Endometrial microvascular endothelial cells (primary cell): ENCODE data around the gene CLDN34. TPM values are rescaled to one million over a fixed set of nuclear protein-coding genes. Genes with fewer than 3 reads are reported as not detected.

Source experiments
- in situ Hi-C: cut with HindIII; loops from 2 replicates; pipeline ENCODE4 v1.10.0; 2017; ENCODE audit warnings: low sequenced_read_pairs, low pct_unique_long_range_greater_than_20kb; ENCODE audit errors: inconsistent ontology term
- total RNA-seq: library from RNA; depleted of rRNA; stranded (reverse); fragments of >200 nt; gene quantifications from one replicate; pipeline ENCODE4 v1.2.3, GENCODE V29; 2015; ENCODE audit errors: inconsistent ontology term

CLDN34 gene
- total RNA-seq, 1 donor from 2014 or later, result not detected

DNA sequence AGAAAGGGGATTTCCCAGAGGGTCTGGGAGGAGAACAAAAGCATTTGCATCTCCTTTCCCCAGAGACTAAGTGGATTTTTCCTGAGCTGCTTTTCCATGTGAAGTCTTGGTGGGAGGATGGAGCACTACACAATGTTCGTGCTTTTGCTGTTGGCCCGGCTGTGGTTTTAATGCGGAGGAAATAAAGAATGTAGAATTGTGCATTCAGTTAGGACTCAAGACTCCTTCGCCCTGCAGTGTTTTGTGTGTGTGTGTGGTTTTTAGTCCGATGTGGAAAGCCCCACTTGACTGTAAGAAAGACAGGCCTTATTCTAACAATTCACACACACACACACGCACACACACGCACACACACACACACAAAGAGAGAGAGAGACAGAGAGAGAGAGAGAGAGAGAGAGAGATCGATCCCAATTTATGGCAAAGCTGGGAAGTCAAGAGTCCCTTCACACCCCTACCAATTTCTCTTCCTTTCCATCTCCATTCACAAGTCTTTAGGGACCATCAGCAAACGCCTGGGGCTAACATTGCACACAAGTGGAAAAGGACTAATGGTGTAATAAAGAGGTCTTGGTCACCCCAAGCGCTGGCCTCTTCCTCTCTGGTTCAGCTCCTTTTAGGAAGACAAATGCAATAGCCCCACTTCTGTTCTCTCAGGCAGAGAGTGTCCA, 44.2 kb downstream of the CLDN34 start:
- in situ Hi-C loops, result no loop called here

- in situ Hi-C loops, result no loop called here
Observed at GRCh38 chrX:10011991-10012390, 44.8 kb downstream of the CLDN34 start.

DNA sequence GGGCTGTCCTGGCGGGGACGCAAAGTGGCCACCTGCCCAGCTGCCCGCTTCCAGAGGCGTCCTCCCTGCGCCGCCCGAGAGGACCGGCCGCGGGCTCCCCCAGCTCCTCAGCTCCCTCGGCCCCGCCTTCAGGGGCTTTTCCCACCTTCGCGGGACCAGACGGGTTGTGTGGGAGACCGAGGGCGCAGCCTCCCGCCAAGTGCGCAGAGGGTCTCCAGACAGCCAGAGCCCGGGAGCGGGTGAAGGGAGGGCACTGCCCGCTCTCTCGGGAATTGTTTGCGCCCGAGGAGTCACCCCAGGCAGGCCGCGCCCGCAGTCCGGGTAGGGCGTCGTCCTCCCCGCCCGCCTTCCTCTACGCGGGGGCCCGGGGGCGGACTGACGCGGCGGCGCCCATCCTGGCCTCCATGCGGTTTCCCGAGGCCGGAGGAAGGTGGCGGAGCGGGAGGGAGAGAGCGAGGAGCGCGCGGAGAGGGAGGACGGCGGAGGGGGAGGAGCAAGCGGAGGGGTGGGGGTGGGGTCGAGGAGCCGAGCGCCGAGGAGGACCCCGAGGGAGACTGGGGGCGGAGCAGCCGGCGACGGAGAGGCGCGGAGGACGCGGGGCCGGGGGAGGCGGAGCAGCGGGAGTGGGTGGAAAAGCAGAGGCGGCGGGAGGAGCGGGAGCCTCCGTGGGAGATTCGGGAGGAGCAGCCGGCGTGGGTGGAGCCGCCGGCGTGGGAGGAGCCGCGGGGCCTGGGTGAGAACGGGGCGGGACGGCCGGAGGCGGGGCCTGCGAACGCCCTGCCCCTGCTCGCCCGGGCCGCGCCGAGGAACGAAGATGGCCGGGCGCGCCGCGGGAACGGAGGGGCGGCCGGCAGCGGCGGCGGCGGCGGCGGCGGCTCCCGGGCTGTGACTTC, 47.5 kb downstream of the CLDN34 start:
- in situ Hi-C loops, result no loop called here

DNA sequence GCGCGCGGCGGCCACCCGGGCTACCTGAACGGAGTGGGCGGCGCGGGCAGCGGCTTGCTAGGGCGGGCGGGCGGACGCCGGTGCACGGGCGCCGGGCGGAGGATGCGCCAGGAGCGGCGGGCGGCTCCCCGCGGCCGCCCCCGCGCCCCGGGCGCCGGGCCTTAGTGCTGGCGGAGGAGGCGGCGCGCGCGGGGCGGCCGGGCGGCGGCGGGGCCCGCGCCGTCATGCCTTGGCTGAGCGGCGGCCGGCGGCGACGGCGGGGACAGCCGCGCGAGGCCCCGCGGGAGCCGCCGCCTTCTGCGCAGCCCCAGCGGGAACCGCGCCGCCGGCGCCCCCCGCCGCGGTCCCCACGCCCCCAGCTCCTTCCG, 48.2 kb downstream of the CLDN34 start:
- in situ Hi-C loops, result no loop called here

DNA sequence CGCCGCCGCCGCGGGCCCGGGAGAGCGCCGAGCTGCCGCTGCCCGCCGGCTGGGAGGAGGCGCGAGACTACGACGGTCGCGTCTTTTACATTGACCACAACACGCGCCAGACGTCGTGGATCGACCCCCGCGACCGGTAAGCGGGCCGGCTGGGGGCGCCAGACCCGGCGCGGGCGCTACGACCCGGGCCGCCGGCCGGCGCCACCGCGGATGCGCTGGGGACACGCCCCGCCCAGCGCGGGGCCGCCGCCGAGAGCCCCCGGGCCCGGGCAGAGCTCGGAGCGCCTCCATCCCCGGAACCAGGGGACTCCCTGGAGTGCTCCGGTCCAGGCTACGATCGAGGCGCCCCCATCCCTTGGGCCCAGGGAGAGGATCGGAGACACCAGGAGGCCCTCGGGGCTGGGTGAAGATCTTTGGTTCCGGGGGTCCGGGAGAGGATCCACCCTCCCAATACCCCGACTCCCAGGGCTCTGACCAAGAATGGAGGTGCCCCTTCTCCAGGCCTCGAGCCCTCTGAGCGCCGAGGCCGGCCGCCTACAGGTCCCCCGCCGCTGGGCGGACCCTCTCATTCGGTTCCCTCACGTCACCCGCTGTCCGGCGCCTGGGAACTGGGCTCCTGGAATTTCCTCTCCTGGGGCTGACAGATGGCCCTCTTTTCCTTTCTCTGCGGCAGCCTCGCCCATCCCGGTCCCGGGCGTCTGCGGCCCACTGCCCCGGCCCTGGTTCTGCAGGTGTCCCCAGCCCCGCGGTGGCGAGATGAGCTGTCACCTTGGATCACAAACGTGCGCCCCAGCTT, 48.8 kb downstream of the CLDN34 start:
- in situ Hi-C loops, result no loop called here

DNA sequence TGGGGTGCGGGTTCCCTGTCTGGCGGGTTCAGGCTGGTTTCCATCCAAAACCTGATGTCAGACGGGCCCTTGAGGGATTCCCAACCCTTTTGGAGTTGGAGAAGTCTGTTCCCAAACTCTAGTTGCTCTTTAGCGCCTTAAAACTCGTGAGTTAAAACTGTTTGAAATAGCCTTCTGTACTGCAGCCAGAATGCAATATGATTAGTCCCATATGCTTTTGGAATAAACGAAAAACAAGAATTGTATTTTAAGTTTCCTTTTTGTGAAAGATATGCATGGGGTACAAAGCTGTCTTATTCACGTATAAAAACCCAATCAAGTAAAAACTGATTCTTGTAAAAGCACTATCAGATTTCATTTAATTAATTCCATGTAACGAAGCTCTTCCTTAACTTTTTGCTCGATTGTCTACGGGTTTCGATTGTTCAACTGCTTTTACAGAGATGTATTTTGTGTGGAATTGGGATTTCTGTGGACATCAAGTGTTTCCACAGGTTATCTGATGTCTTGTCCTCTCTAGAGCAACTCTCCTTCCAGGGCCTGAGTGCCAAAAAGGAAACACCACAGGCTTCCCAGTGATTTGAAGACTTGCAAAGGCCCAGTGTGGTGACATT, 49.5 kb downstream of the CLDN34 start:
- in situ Hi-C loops, result no loop called here

DNA sequence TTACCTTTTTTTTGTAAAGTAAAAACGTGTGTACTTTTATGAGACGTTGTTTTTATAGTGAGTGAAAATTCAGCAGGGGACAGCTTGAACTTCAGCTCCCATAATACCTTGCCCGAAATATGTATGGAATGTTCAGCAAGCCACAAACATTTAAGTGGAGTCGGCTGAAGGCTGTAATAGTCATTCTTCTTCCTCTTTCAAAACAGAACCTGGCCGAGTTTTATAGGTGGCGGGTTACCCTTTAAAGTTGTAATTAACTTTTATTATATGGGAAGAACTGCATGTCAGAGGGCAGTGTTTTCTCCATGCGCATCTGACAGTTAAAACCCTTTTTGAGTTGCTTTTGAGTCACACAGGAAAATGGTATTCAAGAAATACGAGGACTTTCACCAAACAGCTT, 50.7 kb downstream of the CLDN34 start:
- in situ Hi-C loops, result no loop called here

Other genes starting within 250 kb of the CLDN34 start
- 2.4 TPM for gene GPR143, start 201.5 kb upstream of the CLDN34 start, total RNA-seq
- 11.3 TPM for gene SHROOM2, start 180.9 kb upstream of the CLDN34 start, total RNA-seq
- 5.9 TPM for gene CLCN4, start 189.6 kb downstream of the CLDN34 start, total RNA-seq